A549 (cell line): ENCODE measurements around the gene ZNF423.

Source experiments
- CTCF ChIP-seq: fragments of >200 bp; sonication (Bioruptor Twin); formaldehyde crosslinking; IDR thresholded peaks from 3 replicates; pipeline ENCODE4 v1.5.1; 2016
- POLR2A ChIP-seq: IDR thresholded peaks from 2 replicates; pipeline ENCODE4 v1.6.1; 2012; ENCODE audit warnings: mild to moderate bottlenecking, low read length

GRCh38 chr16:49452108-49452507 is 403.8 kb downstream of the ZNF423 start:
- TF ChIP-seq POLR2A (no peak), CTCF (no peak)
